Stimulated activated CD8-positive, alpha-beta memory T cell treated with anti-CD3 and anti-CD28 coated beads, Interleukin-12 subunit alpha, Interleukin-12 subunit beta, amount 100 ng/mL, for 4 hours (primary cell): ENCODE data around the gene HP.
A peak's percentile ranks its signal among the peaks of the same experiment; 100 is the strongest.

Source experiments
- DNase-seq: peaks from one replicate; pipeline ENCODE4 v3.0.0-alpha.2; 2020; ENCODE audit warnings: low read depth

The HP gene

GRCh38 chr16:72091217-72091616, 36.9 kb downstream of the HP start:
- no peak for DNase-seq

- DNase-seq: no peak
These were observed 38.6 kb downstream of the HP start for GRCh38 chr16:72092832-72093447.

DNA sequence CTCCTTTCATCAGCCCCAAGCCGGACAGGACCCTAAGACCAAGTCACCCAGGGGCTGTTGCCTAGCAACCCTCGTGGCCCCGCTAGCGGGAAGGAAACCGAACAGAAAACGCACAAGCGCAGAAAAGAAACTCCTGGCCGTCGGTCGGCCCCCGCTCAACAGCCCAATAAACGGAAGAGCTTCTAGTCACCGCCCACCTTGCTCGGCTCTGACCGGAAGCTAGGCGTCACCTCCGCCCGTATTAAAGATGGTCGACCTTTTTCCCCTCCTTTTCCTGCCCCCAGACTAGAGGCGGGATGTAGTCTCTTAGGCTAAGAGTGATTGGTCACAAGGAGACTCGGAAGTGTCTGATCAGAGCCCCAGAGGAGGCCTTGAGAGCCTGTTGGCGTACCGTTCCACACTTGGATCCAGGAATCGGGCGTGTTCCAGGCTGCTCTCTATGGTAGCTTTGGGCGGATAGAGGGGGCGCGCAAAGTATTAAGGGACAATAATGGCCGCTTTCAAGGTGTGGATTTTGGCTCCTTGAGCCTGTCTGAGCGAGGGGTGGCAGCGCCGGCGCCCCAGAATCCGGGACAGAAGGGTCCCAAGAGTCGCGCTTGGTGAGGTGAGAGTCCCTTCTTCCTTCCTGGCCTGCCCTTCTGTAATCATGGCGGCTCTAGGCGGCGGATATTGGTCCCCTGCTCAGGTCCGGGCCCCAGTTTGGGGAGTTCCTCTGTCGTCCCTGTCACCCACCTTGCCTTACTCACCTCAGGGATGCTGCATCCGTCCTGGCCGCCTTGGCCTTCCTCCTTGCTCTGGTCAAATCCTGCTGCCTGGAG, 39.4 kb downstream of the HP start, which contains the start of the genes DHX38 and TXNL4B:
DHX38 (plus strand) TSS at position 400 of the 818 bp plus-strand sequence. CDS start 2,311 bp downstream, outside the sequence.
TXNL4B (minus strand) TSS at position 173 of the 818 bp plus-strand sequence. CDS start 2,871 bp downstream, outside the sequence.
- peak; percentile 82 for DNase-seq

DNA sequence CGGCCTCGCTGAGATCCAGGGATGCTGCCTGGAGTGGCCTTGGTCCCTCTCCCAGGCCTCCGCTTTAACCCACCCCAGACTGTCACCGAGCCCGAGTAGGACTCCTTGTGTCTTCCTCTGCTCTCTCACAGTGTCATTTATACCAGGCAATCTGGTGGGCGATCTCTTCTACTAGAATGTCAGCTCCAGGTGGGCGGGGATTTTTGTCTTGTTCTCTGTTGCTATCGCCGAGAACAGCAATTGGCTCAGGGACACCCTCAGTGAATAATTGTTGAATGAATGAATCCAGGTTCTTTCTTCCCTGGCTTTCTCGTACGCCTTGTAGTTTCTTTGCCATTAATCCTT, 39.9 kb downstream of the HP start:
- peak; percentile 26 for DNase-seq

- no peak for DNase-seq
These were observed 44.6 kb downstream of the HP start for GRCh38 chr16:72098936-72099335.

DNA sequence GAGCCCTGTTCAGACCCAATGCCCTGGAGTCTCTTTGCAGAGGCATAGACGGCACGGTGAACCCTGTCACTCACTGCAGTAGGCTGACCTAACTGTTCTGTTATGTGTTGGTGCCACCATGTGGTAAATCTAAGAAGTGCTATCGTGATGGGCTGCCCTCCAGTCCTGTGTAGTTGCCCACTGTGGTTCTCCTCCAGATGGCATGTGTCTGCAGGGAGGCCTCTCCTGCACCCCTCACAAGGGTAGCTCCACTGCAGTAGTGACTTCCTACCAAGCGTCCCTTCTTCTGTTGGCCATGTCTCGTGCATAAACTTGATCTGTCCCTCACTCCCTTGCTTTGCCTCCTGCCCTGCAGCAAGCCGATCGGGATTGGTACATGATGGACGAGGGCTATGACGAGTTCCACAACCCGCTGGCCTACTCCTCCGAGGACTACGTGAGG, 45.1 kb downstream of the HP start:
- no peak for DNase-seq

GRCh38 chr16:72101195-72101594, 46.9 kb downstream of the HP start:
- DNase-seq: no peak

GRCh38 chr16:72104905-72105304, 50.6 kb downstream of the HP start:
- DNase-seq: no peak

- no peak for DNase-seq
These were observed 51.7 kb downstream of the HP start for GRCh38 chr16:72105978-72106377.

GRCh38 chr16:72107371-72107770, 53.1 kb downstream of the HP start:
- DNase-seq: no peak

DNA sequence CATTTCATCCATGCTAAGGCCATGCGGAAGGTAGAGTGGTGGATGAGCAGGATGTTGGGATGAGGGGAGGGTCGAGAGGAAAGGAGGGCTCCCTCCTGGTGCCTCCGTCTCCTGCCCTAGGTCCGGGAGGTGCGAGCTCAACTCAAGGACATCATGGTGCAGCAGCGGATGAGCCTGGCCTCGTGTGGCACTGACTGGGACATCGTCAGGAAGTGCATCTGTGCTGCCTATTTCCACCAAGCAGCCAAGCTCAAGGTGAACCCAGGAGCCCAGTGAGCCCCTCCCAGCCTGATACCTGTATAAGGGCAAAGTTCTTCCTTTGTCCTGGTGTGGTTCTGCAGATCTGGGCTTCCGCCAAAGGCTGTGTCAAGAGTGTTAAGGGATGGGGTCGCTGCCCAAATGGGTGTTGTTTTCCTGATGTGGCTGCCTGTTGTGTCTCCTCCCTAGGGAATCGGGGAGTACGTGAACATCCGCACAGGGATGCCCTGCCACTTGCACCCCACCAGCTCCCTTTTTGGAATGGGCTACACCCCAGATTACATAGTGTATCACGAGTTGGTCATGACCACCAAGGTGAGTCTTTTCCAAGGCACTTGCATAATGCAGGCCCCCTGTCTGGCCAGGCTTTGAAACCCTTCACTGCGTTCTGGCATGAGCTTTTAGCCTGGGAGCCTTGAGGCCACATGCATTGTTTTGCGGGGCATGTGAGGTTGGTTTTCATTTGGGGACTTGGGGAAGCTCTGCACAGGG, 54.2 kb downstream of the HP start:
- DNase-seq: no peak

DNA sequence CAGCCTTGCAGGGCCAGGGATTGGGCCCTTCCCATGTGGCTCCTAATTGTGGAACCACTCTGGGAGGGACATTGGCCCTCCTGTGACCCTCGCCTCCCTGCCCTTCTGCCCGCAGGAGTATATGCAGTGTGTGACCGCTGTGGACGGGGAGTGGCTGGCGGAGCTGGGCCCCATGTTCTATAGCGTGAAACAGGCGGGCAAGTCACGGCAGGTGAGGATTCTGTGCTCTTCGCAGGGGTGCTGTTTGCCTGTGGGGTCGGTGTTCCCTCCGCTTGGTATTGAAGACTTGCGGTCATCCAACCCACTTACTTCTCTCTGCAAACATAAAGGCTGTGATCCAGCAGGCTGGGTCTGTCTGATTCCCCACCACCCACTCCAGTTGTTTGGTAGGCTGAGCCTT, 55.0 kb downstream of the HP start:
- DNase-seq: no peak

GRCh38 chr16:72109966-72110530, 55.7 kb downstream of the HP start:
- DNase-seq: no peak
